ENCODE data around the gene ESYT3. TPM values are rescaled to one million over a fixed set of nuclear protein-coding genes. Genes with fewer than 3 reads are reported as not detected.

Gene ESYT3
- total and polyA plus RNA-seq, 9 of the 15 experiments (the other 6 are each of a cell fraction or from before 2014, with no cell fraction given): not detected

DNA sequence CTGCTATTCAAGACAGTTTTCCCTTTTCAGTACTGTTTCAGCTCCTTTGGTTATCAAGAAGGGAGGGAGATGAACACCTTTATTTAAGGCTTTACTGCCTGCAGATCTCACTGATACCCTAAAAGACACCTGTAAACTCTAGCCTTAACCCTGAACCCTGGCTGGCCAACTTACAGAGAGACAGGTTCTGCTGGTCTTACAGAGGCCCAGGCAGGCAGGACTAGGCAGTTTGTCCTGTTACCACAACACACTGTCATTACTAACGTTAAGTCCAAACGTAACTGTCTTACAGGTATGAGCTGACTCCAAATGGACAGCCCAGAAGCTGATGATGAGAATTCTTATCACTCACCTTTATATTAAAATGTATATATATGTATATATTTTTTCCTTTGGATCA lies 42.1 kb downstream of the ESYT3 start:
- TF ChIP-seq SMAD4 (CRISPR knock-in tag; conservative IDR thresholded peaks at IDR 0.05): no peak
- TF ChIP-seq NCOA1 (IDR thresholded peaks at IDR 0.05; ENCODE audit: low read depth): no peak
- no peak for TF ChIP-seq ZNF77 (CRISPR knock-in tag; IDR thresholded peaks at IDR 0.05)
- TF ChIP-seq YY1 (IDR thresholded peaks at IDR 0.05; ENCODE audit: borderline replicate concordance in 1 of 3, control insufficient read depth in 1 of 3, extremely low read depth in 1 of 3, insufficient read depth in 3 of 3, insufficient read length in 1 of 3, insufficient replicate concordance in 2 of 3, low read depth in 1 of 3, low read length in 2 of 3): no peak
- TF ChIP-seq, protein P1, sequence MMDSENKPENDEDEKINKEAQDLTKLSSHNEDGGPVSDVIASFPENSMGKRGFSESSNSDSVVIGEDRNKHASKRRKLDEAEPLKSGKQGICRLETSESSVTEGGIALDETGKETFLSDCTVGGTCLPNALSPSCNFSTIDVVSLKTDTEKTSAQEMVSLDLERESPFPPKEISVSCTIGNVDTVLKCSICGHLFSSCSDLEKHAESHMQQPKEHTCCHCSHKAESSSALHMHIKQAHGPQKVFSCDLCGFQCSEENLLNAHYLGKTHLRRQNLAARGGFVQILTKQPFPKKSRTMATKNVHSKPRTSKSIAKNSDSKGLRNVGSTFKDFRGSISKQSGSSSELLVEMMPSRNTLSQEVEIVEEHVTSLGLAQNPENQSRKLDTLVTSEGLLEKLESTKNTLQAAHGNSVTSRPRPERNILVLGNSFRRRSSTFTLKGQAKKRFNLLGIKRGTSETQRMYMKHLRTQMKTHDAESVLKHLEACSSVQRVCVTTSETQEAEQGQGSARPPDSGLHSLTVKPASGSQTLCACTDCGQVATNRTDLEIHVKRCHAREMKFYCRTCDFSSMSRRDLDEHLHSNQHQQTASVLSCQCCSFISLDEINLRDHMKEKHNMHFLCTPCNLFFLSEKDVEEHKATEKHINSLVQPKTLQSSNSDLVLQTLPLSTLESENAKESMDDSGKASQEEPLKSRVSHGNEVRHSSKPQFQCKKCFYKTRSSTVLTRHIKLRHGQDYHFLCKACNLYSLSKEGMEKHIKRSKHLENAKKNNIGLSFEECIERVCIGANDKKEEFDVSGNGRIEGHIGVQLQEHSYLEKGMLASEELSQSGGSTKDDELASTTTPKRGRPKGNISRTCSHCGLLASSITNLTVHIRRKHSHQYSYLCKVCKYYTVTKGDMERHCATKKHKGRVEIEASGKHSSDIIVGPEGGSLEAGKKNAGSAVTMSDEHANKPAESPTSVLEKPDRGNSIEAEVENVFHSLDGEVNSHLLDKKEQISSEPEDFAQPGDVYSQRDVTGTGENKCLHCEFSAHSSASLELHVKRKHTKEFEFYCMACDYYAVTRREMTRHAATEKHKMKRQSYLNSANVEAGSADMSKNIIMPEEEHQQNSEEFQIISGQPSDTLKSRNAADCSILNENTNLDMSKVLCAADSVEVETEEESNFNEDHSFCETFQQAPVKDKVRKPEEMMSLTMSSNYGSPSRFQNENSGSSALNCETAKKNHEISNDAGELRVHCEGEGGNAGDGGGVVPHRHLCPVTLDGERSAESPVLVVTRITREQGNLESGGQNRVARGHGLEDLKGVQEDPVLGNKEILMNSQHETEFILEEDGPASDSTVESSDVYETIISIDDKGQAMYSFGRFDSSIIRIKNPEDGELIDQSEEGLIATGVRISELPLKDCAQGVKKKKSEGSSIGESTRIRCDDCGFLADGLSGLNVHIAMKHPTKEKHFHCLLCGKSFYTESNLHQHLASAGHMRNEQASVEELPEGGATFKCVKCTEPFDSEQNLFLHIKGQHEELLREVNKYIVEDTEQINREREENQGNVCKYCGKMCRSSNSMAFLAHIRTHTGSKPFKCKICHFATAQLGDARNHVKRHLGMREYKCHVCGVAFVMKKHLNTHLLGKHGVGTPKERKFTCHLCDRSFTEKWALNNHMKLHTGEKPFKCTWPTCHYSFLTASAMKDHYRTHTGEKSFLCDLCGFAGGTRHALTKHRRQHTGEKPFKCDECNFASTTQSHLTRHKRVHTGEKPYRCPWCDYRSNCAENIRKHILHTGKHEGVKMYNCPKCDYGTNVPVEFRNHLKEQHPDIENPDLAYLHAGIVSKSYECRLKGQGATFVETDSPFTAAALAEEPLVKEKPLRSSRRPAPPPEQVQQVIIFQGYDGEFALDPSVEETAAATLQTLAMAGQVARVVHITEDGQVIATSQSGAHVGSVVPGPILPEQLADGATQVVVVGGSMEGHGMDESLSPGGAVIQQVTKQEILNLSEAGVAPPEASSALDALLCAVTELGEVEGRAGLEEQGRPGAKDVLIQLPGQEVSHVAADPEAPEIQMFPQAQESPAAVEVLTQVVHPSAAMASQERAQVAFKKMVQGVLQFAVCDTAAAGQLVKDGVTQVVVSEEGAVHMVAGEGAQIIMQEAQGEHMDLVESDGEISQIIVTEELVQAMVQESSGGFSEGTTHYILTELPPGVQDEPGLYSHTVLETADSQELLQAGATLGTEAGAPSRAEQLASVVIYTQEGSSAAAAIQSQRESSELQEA (IDR thresholded peaks at IDR 0.05; ENCODE audit: low read depth): no peak
- Histone ChIP-seq H3K9me3 (replicated peaks; ENCODE audit: control insufficient read depth, insufficient read depth, low read depth, low read length) (no peaks in the 10 kb centered on the region), H3K9me1 (ENCODE audit: control insufficient read depth, insufficient read depth, low read length) (no peaks in the 10 kb centered on the region), H3K36me3 (ENCODE audit: control insufficient read depth, insufficient read depth, low read length) (no peaks in the 10 kb centered on the region), H3K9ac (ENCODE audit: insufficient read depth in 1 of 2, low read depth in 2 of 2, low read length in 2 of 2) (no peak overlapping the region), H3K27me3 (ENCODE audit: control insufficient read depth in 2 of 2, insufficient read depth in 2 of 2, low read length in 2 of 2) (no peaks in the 10 kb centered on the region), H3K4me2 (ENCODE audit: insufficient read depth, low read length) (no peak overlapping the region), H4K20me1 (replicated peaks; ENCODE audit: control insufficient read depth, insufficient read depth, low read length) (no peaks in the 10 kb centered on the region), H3K4me1 (replicated peaks in 1 of 2; ENCODE audit: control insufficient read depth in 2 of 2, insufficient read depth in 2 of 2, low read length in 2 of 2) (no peaks in the 10 kb centered on the region; a peak in 2 of 5 replicates), H3K79me2 (ENCODE audit: control insufficient read depth, insufficient read depth, low read length) (no peaks in the 10 kb centered on the region), H2AFZ (ENCODE audit: low read depth, low read length) (no peak overlapping the region), H3K4me3 (no peak overlapping the region), H3K27ac (ENCODE audit: extremely low read depth, low read depth, low read length) (no peak overlapping the region)
- intact Hi-C loops (cut with micrococcal nuclease): loop anchor here (5.0 kb wide), 1 partner anchor 116 kb away; the partner anchor contains the start of gene CEP70
- CTCF ChIA-PET (ENCODE audit: low intra/inter-chr PET ratio): no interaction called here
- BruUV-seq (replicated peaks): no TSS peak
- ATAC-seq (no peak), DNase-seq (ENCODE audit: extremely low read depth in 1 of 4, low spot score in 3 of 4) (no peak), FAIRE-seq (no peak)
- POLR2A ChIA-PET: interaction anchor here (0.6 kb wide), 1 partner anchor 12 kb away, joined by 3 read pairs; no protein-coding TSS in a partner anchor
- 0% methylated on average over 2 of the region's 2 CpGs for WGBS (ENCODE audit: insufficient coverage, low coverage, missing lambda C conversion rate)
- in situ Hi-C loops (cut with MboI): no loop called here

Data from K562 (cell line).